Endothelial cell (in vitro differentiated cells): ENCODE data around the gene GPR21. TPM values are rescaled to one million over a fixed set of nuclear protein-coding genes. Genes with fewer than 3 reads are reported as not detected.

ENCODE experiments used
- DNase-seq: peaks from one replicate; pipeline ENCODE4 v3.0.0; 2021; ENCODE audit warnings: low spot score
- H3K27ac Mint-ChIP-seq: one replicate; pipeline ENCODE4 v1.8.0; 2021; ENCODE audit warnings: mixed read lengths, inconsistent platforms; ENCODE audit not compliant: unreplicated experiment
- H3K27me3 Mint-ChIP-seq: one replicate; pipeline ENCODE4 v1.8.0; 2021; ENCODE audit warnings: mild to moderate bottlenecking, moderate library complexity, mixed read lengths, inconsistent platforms; ENCODE audit not compliant: unreplicated experiment
- H3K36me3 Mint-ChIP-seq: one replicate; pipeline ENCODE4 v1.8.0; 2021; ENCODE audit warnings: mild to moderate bottlenecking, low read depth, mixed read lengths, inconsistent platforms; ENCODE audit not compliant: unreplicated experiment
- H3K4me1 Mint-ChIP-seq: one replicate; pipeline ENCODE4 v1.8.0; 2021; ENCODE audit warnings: mild to moderate bottlenecking, mixed read lengths, inconsistent platforms; ENCODE audit not compliant: unreplicated experiment
- H3K4me3 Mint-ChIP-seq: one replicate; pipeline ENCODE4 v1.8.0; 2021; ENCODE audit warnings: mild to moderate bottlenecking, mixed read lengths, inconsistent platforms; ENCODE audit not compliant: unreplicated experiment
- H3K9me3 Mint-ChIP-seq: one replicate; pipeline ENCODE4 v1.8.0; 2021; ENCODE audit warnings: mixed read lengths, inconsistent platforms; ENCODE audit not compliant: unreplicated experiment
- CTCF ChIP-seq: fragments of 200-600 bp; sonication (generic); IDR thresholded peaks from one replicate; pipeline ENCODE4 v1.5.0; 2021; ENCODE audit warnings: antibody characterized with exemption; ENCODE audit not compliant: unreplicated experiment
- total RNA-seq: library from RNA; stranded (reverse); fragmentation: NEBNext Ultra II Directional; extraction: Animal tissue kit (Norgen Biotek cat#: 25700); gene quantifications from one replicate; pipeline ENCODE4 v1.2.1, GENCODE V29; 2021; ENCODE audit not compliant: unreplicated experiment

The GPR21 gene
- total RNA-seq, 1 donor from 2014 or later, result 1.8 TPM

GRCh38 chr9:123049589-123050222, 16.2 kb downstream of the GPR21 start:
- DNase-seq, result no peak
- Mint-ChIP-seq H3K27me3 (peaks cover 2% of the 10 kb centered on the region), H3K36me3 (no peaks in the 10 kb centered on the region), H3K4me3 (no peak overlapping the region), H3K27ac (no peak overlapping the region), H3K4me1 (peaks cover 49% of the 10 kb centered on the region), H3K9me3 (no peaks in the 10 kb centered on the region)
- no peak for TF ChIP-seq CTCF

DNA sequence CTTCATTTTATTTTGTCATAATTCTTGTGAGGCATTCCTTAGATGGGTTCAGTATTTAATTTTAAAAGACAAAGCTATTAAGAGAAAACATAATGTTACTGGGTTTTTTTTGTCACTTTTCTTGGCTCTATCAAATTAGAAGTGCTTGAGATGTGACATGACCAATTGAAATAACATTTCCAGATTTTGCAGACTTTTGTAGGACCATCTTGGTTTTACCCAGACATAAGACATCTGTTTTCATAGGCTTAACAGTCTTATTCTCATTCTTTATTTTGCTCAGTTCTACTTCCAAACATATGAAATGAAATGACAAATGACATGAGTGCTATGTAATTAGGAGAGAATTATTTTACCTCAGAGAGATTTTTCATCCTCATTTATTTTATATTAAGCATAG, 19.6 kb downstream of the GPR21 start:
- no peak for DNase-seq
- H3K27ac Mint-ChIP-seq, result peak overlapping the region; percentile 73
- no peaks in the 10 kb centered on the region for H3K27me3 Mint-ChIP-seq
- H3K4me1 Mint-ChIP-seq, result peaks cover 35% of the 10 kb centered on the region
- H3K9me3 Mint-ChIP-seq, result no peaks in the 10 kb centered on the region
- H3K4me3 Mint-ChIP-seq, result no peak overlapping the region
- no peak for TF ChIP-seq CTCF
- peaks cover 3% of the 10 kb centered on the region for H3K36me3 Mint-ChIP-seq

DNA sequence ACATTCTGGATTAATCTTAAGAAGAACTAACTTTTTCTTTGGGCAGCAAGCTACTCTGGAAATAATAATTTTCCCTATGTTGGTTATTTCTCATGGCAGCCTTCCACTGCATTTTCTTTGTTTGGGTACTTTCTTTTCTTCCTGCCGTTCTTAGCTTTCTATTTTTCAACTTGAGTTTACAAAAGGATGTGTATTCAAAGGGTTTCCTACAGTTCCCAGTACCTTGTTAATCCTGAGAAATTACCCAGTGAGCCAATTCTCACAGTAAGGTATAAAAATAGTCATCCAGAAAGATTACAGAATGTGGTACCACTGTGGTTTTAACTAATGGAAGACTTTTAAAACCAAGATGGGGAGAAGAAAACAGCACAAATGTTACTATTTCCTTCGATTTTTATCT, 20.2 kb downstream of the GPR21 start:
- TF ChIP-seq CTCF, result no peak
- H3K9me3 Mint-ChIP-seq, result no peaks in the 10 kb centered on the region
- no peak overlapping the region for H3K4me3 Mint-ChIP-seq
- peak overlapping the region; percentile 73 for H3K27ac Mint-ChIP-seq
- H3K36me3 Mint-ChIP-seq, result peaks cover 3% of the 10 kb centered on the region
- no peak for DNase-seq
- H3K4me1 Mint-ChIP-seq, result peaks cover 30% of the 10 kb centered on the region
- no peaks in the 10 kb centered on the region for H3K27me3 Mint-ChIP-seq

GRCh38 chr9:123058834-123059233, 25.4 kb downstream of the GPR21 start:
- H3K4me3 Mint-ChIP-seq, result no peak overlapping the region
- peaks cover 11% of the 10 kb centered on the region for H3K4me1 Mint-ChIP-seq
- H3K27me3 Mint-ChIP-seq, result no peaks in the 10 kb centered on the region
- H3K36me3 Mint-ChIP-seq, result peaks cover 4% of the 10 kb centered on the region
- H3K9me3 Mint-ChIP-seq, result no peaks in the 10 kb centered on the region
- no peak for DNase-seq
- no peak for TF ChIP-seq CTCF
- no peak overlapping the region for H3K27ac Mint-ChIP-seq

DNA sequence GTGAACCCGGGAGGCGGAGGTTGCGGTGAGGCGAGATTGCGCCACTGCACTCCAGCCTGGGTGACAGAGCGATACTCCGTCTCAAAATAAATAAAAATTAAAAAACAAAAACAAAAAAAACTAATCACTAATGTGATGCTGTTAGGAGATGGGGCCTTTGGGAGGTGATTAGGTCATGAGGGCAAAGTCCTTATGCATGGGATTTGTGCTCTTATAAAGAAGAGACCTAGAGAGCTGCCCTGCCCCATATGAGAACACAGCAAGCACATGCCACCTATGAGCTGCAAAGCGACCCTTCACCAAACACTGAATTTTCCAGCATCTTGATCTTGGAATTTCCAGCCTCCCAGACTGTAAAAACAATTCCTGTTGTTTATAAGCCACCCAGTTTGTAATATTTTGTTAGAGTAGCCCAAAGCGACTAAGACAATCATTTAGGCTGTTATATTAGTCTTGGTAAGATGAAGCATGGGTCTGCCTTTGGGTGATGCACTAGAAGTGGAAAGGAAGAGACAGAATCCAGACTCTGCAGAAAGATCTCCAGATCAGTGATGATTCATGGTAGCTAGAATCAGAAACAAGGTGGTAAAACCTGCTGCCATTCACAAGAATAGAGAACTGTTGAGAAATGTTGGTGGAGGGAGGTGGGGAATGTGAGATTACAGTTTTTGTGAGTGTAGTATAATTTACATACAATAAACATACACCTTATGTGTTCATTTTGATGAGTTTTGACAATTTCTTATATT, 26.2 kb downstream of the GPR21 start:
- peaks cover 6% of the 10 kb centered on the region for H3K4me1 Mint-ChIP-seq
- no peaks in the 10 kb centered on the region for H3K27me3 Mint-ChIP-seq
- peaks cover 7% of the 10 kb centered on the region for H3K36me3 Mint-ChIP-seq
- no peak for DNase-seq
- TF ChIP-seq CTCF, result no peak
- no peak overlapping the region for H3K4me3 Mint-ChIP-seq
- no peaks in the 10 kb centered on the region for H3K9me3 Mint-ChIP-seq
- no peak overlapping the region for H3K27ac Mint-ChIP-seq
